IMR-90 (cell line): ENCODE results near the gene NAMPT. TPM values are rescaled to one million over a fixed set of nuclear protein-coding genes. Genes with fewer than 3 reads are reported as not detected.

Experiments
- ATAC-seq: fragments of 200-7000 bp; cut with Tn5 transposase; 2 replicates; pipeline ENCODE4 v1.9.1; 2020; ENCODE audit warnings: low read depth, mild to moderate bottlenecking, moderate library complexity
- BruUV-seq: library from RNA; stranded (reverse); fragments of 400-500 nt; replicated peaks from 2 replicates; lab custom pipeline; 2021; lab: Mats Ljungman, UMichigan
- CTCF ChIA-PET: fragments of 300-600 bp; formaldehyde crosslinking; extraction: SDS; loops from one replicate; lab custom pipeline; 2021; ENCODE audit warnings: antibody characterized with exemption; lab: Yijun Ruan, JAX
- POLR2A ChIA-PET: fragments of 300-600 bp; sonication (Branson Sonifier 250); formaldehyde crosslinking; loops from one replicate; lab custom pipeline; 2022; ENCODE audit warnings: antibody characterized with exemption; ENCODE audit not compliant: unreplicated experiment; lab: Charles Lee
- DNase-seq: peaks from one replicate; pipeline ENCODE4 v3.0.0; 2013
- H2AFZ ChIP-seq: replicated peaks from 2 replicates; pipeline ENCODE3; 2013; ENCODE audit warnings: low read length, mild to moderate bottlenecking; ENCODE audit not compliant: poor library complexity
- H2AK5ac ChIP-seq: 2 replicates; pipeline ENCODE4 v1.6.1; 2013; ENCODE audit warnings: low read depth, low read length, inconsistent platforms
- H2AK9ac ChIP-seq: replicated peaks from 2 replicates; pipeline ENCODE3; 2013; ENCODE audit warnings: mild to moderate bottlenecking, low read depth, low read length, moderate library complexity; ENCODE audit not compliant: poor library complexity
- H2BK120ac ChIP-seq: 2 replicates; pipeline ENCODE4 v1.6.1; 2013; ENCODE audit warnings: low read depth, low read length, inconsistent platforms
- H2BK15ac ChIP-seq: 3 replicates; pipeline ENCODE4 v1.6.1; 2013; ENCODE audit warnings: low read depth, low read length, inconsistent platforms
- H2BK20ac ChIP-seq: 2 replicates; pipeline ENCODE4 v1.6.1; 2013; ENCODE audit warnings: low read depth, mild to moderate bottlenecking, inconsistent platforms, low read length, moderate library complexity
- H2BK5ac ChIP-seq: 2 replicates; pipeline ENCODE4 v1.6.1; 2013; ENCODE audit warnings: mild to moderate bottlenecking, low read depth, low read length, inconsistent platforms; ENCODE audit not compliant: poor library complexity, severe bottlenecking
- H3K14ac ChIP-seq: replicated peaks from 2 replicates; pipeline ENCODE4 v1.6.1; 2013; ENCODE audit warnings: low read depth, low read length, inconsistent platforms
- H3K18ac ChIP-seq: 2 replicates; pipeline ENCODE4 v1.6.1; 2013; ENCODE audit warnings: low read depth, low read length, control low read depth
- H3K23ac ChIP-seq: 2 replicates; pipeline ENCODE4 v1.6.1; 2013; ENCODE audit warnings: low read depth, low read length, inconsistent platforms
- H3K27ac ChIP-seq: 2 replicates; pipeline ENCODE4 v1.5.1; 2013; ENCODE audit warnings: mild to moderate bottlenecking, control low read depth, low read length; ENCODE audit not compliant: insufficient read depth
- H3K27me3 ChIP-seq: 2 replicates; pipeline ENCODE4 v1.6.1; 2013; ENCODE audit warnings: low read length; ENCODE audit not compliant: control insufficient read depth, insufficient read depth
- H3K36me3 ChIP-seq: 2 replicates; pipeline ENCODE4 v1.6.1; 2013; ENCODE audit warnings: low read length, mixed read lengths; ENCODE audit not compliant: control insufficient read depth, insufficient read depth
- H3K4ac ChIP-seq: 2 replicates; pipeline ENCODE4 v1.6.1; 2013; ENCODE audit warnings: low read depth, low read length, inconsistent platforms
- H3K4me1 ChIP-seq: 2 replicates; pipeline ENCODE4 v1.6.1; 2013; ENCODE audit warnings: low read length, mixed read lengths; ENCODE audit not compliant: control insufficient read depth, insufficient read depth
- H3K4me2 ChIP-seq: 2 replicates; pipeline ENCODE4 v1.6.1; 2013; ENCODE audit warnings: low read depth, mild to moderate bottlenecking, control low read depth, low read length, moderate library complexity
- H3K4me3 ChIP-seq: 2 replicates; pipeline ENCODE4 v1.5.1; 2013; ENCODE audit warnings: low read depth, mild to moderate bottlenecking, control low read depth, low read length, moderate library complexity; ENCODE audit not compliant: insufficient read depth
- H3K56ac ChIP-seq: 2 replicates; pipeline ENCODE4 v1.6.1; 2013; ENCODE audit warnings: low read length, inconsistent platforms; ENCODE audit not compliant: insufficient read depth; ENCODE audit errors: extremely low read depth
- H3K79me1 ChIP-seq, 2 experiments: 2 replicates each; pipeline ENCODE4 v1.6.1; 2013; ENCODE audit warnings: low read length in 2 of 2, inconsistent platforms in 1 of 2, low read depth in 1 of 2
- H3K9ac ChIP-seq: 2 replicates; pipeline ENCODE4 v1.6.1; 2013; ENCODE audit warnings: low read depth, low read length, control low read depth
- H3K9me1 ChIP-seq: 2 replicates; pipeline ENCODE4 v1.6.1; 2013; ENCODE audit warnings: low read length, inconsistent platforms; ENCODE audit not compliant: insufficient read depth
- H3K9me3 ChIP-seq: 2 replicates; pipeline ENCODE4 v1.6.1; 2013; ENCODE audit warnings: low read length; ENCODE audit not compliant: control insufficient read depth, insufficient read depth
- H4K20me1 ChIP-seq: 2 replicates; pipeline ENCODE4 v1.6.1; 2013; ENCODE audit warnings: low read length, inconsistent platforms; ENCODE audit not compliant: insufficient read depth
- H4K5ac ChIP-seq: 2 replicates; pipeline ENCODE4 v1.6.1; 2013; ENCODE audit warnings: mild to moderate bottlenecking, low read depth, low read length, control low read depth
- H4K8ac ChIP-seq, 2 experiments: 2 replicates each; pipeline ENCODE4 v1.6.1; 2013; ENCODE audit warnings: low read depth in 2 of 2, low read length in 2 of 2, control low read depth in 1 of 2, inconsistent platforms in 1 of 2
- H4K91ac ChIP-seq: 2 replicates; pipeline ENCODE4 v1.6.1; 2013; ENCODE audit warnings: low read depth, low read length, inconsistent platforms; ENCODE audit not compliant: insufficient read depth
- BHLHE40 ChIP-seq: fragments of 150-350 bp; IDR thresholded peaks from 2 replicates; pipeline ENCODE4 v1.6.1; 2016; ENCODE audit warnings: mild to moderate bottlenecking, low read depth, low read length
- CEBPB ChIP-seq: IDR thresholded peaks from 2 replicates; pipeline ENCODE4 v1.6.1; 2012; ENCODE audit warnings: low read depth, low read length, improper control_type of control experiment
- CHD1 ChIP-seq: IDR thresholded peaks from 2 replicates; pipeline ENCODE4 v1.6.1; 2012; ENCODE audit warnings: low read depth, low read length, improper control_type of control experiment
- ELK1 ChIP-seq: fragments of 150-350 bp; IDR thresholded peaks from 2 replicates; pipeline ENCODE4 v1.6.1; 2016; ENCODE audit warnings: low read depth, mild to moderate bottlenecking, low read length, moderate library complexity, borderline replicate concordance
- FOS ChIP-seq: fragments of 150-350 bp; IDR thresholded peaks from 2 replicates; pipeline ENCODE4 v1.6.1; 2016; ENCODE audit warnings: low read depth, low read length
- MAFK ChIP-seq: IDR thresholded peaks from 2 replicates; pipeline ENCODE4 v1.6.1; 2012; ENCODE audit warnings: low read depth, low read length, improper control_type of control experiment
- MAZ ChIP-seq: IDR thresholded peaks from 2 replicates; pipeline ENCODE4 v1.6.1; 2012; ENCODE audit warnings: low read depth, mild to moderate bottlenecking, low read length, improper control_type of control experiment, moderate library complexity, borderline replicate concordance
- MXI1 ChIP-seq: IDR thresholded peaks from 2 replicates; pipeline ENCODE4 v1.6.1; 2012; ENCODE audit warnings: low read depth, mild to moderate bottlenecking, low read length, moderate library complexity, borderline replicate concordance
- NFE2L2 ChIP-seq: fragments of 150-350 bp; IDR thresholded peaks from 2 replicates; pipeline ENCODE4 v1.6.1; 2016; ENCODE audit warnings: low read depth, mild to moderate bottlenecking, low read length
- POLR2A ChIP-seq: IDR thresholded peaks from 2 replicates; pipeline ENCODE4 v1.6.1; 2012; ENCODE audit warnings: mild to moderate bottlenecking, low read depth, low read length
- RAD21 ChIP-seq: IDR thresholded peaks from 2 replicates; pipeline ENCODE4 v1.6.1; 2012; ENCODE audit warnings: low read length, improper control_type of control experiment
- RCOR1 ChIP-seq: IDR thresholded peaks from 2 replicates; pipeline ENCODE4 v1.6.1; 2012; ENCODE audit warnings: mild to moderate bottlenecking, low read length, improper control_type of control experiment; ENCODE audit not compliant: insufficient replicate concordance
- RFX5 ChIP-seq: IDR thresholded peaks from 2 replicates; pipeline ENCODE4 v1.8.0; 2012; ENCODE audit warnings: low read depth, mild to moderate bottlenecking, low read length, moderate library complexity
- SMC3 ChIP-seq: fragments of 150-350 bp; IDR thresholded peaks from 2 replicates; pipeline ENCODE4 v1.6.1; 2016; ENCODE audit warnings: low read depth, mild to moderate bottlenecking, antibody characterized with exemption, low read length, moderate library complexity
- WGBS, 2 experiments: methylation state at CpG; one replicate each; pipeline versions ENCODE4 v1.1.5 to v1.1.7; 2013; ENCODE audit warnings: missing lambda C conversion rate in 2 of 2; ENCODE audit not compliant: insufficient read length in 1 of 2; ENCODE audit errors: extremely low coverage in 2 of 2; 5-methylcytosine and 5-hydroxymethylcytosine counted together
- dilution Hi-C: fragments of 300-500 bp; cut with HindIII; formaldehyde crosslinking; loops from one replicate; pipeline ENCODE4 v1.14.3; 2018; ENCODE audit warnings: low sequenced_read_pairs; ENCODE audit not compliant: unreplicated experiment
- in situ Hi-C: fragments of 300-500 bp; cut with MboI; formaldehyde crosslinking; loops from 3 replicates; pipeline ENCODE4 v1.14.3; 2019; ENCODE audit warnings: low sequenced_read_pairs, inconsistent platforms, mixed read lengths
- intact Hi-C: fragments of 100-400 bp; cut with micrococcal nuclease; formaldehyde crosslinking; loops from 2 replicates; pipeline ENCODE4 v1.10.0; 2022
- polyA plus RNA-seq, 3 experiments: library from polyadenylated mRNA; depleted of rRNA; stranded (reverse); fragments of >200 nt; gene quantifications; 2 replicates each; pipeline ENCODE4 v1.2.3, GENCODE V29; 2012; ENCODE audit warnings: low replicate concordance in 1 of 3
- total RNA-seq: library from RNA; depleted of rRNA; stranded (reverse); fragments of >200 nt; gene quantifications from 2 replicates; pipeline ENCODE4 v1.2.3, GENCODE V29; 2012
- TF ChIP-seq, protein P1 (sequence below): fragments of 150-350 bp; IDR thresholded peaks from 2 replicates; pipeline ENCODE4 v1.6.1; 2017; ENCODE audit warnings: mild to moderate bottlenecking, antibody characterized with exemption, low read length, low read depth
- TF ChIP-seq, protein P2 (sequence below): conservative IDR thresholded peaks from 2 replicates; pipeline ENCODE4 v1.5.1; 2012; ENCODE audit warnings: mild to moderate bottlenecking, low read depth, low read length, improper control_type of control experiment

Gene NAMPT
- total and polyA plus RNA-seq, 2 of the 4 experiments (the other 2 are of a cell fraction), result 13.3 to 31.7 TPM

GRCh38 chr7:106287786-106288185 is 3.0 kb upstream of the NAMPT start:
- no peak overlapping the region for H3K4me3 ChIP-seq
- H3K4ac ChIP-seq, result no peak overlapping the region
- no peak overlapping the region for H2BK5ac ChIP-seq
- H3K27ac ChIP-seq, result no peak overlapping the region
- H3K18ac ChIP-seq, result no peak overlapping the region
- H4K8ac ChIP-seq, result no peak overlapping the region
- CTCF ChIA-PET, result no interaction called here
- no peak overlapping the region for H3K4me2 ChIP-seq
- 0 out of 2 replicates have a peak overlapping the region, but pooled peaks have one; percentile 13 for H3K23ac ChIP-seq
- H3K27me3 ChIP-seq, result no peaks in the 10 kb centered on the region
- no peak overlapping the region for H4K91ac ChIP-seq
- H3K9ac ChIP-seq, result no peak overlapping the region
- no peaks in the 10 kb centered on the region for H3K9me3 ChIP-seq
- peaks cover 4% of the 10 kb centered on the region; the same call in 1 of the 2 replicates for H4K20me1 ChIP-seq
- DNase-seq, result no peak
- H3K36me3 ChIP-seq, result no peaks in the 10 kb centered on the region
- H3K56ac ChIP-seq, result no peak overlapping the region
- TF ChIP-seq MAFK, result no peak
- no peak for TF ChIP-seq MXI1
- TF ChIP-seq CEBPB, result no peak
- no peak for TF ChIP-seq RFX5
- TF ChIP-seq, protein P1, sequence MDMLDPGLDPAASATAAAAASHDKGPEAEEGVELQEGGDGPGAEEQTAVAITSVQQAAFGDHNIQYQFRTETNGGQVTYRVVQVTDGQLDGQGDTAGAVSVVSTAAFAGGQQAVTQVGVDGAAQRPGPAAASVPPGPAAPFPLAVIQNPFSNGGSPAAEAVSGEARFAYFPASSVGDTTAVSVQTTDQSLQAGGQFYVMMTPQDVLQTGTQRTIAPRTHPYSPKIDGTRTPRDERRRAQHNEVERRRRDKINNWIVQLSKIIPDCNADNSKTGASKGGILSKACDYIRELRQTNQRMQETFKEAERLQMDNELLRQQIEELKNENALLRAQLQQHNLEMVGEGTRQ, result no peak
- no peak for TF ChIP-seq RAD21
- no peak for TF ChIP-seq BHLHE40
- no peak for TF ChIP-seq ELK1
- no peak for TF ChIP-seq RCOR1
- TF ChIP-seq SMC3, result no peak
- TF ChIP-seq, protein P2, sequence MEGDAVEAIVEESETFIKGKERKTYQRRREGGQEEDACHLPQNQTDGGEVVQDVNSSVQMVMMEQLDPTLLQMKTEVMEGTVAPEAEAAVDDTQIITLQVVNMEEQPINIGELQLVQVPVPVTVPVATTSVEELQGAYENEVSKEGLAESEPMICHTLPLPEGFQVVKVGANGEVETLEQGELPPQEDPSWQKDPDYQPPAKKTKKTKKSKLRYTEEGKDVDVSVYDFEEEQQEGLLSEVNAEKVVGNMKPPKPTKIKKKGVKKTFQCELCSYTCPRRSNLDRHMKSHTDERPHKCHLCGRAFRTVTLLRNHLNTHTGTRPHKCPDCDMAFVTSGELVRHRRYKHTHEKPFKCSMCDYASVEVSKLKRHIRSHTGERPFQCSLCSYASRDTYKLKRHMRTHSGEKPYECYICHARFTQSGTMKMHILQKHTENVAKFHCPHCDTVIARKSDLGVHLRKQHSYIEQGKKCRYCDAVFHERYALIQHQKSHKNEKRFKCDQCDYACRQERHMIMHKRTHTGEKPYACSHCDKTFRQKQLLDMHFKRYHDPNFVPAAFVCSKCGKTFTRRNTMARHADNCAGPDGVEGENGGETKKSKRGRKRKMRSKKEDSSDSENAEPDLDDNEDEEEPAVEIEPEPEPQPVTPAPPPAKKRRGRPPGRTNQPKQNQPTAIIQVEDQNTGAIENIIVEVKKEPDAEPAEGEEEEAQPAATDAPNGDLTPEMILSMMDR, result no peak
- no peak for TF ChIP-seq FOS
- TF ChIP-seq MAZ, result no peak
- no peak for TF ChIP-seq CHD1
- no peak for TF ChIP-seq POLR2A
- TF ChIP-seq NFE2L2, result no peak
- H3K9me1 ChIP-seq, result no peaks in the 10 kb centered on the region
- POLR2A ChIA-PET, result no interaction called here
- H2BK20ac ChIP-seq, result no peak overlapping the region
- H4K5ac ChIP-seq, result no peak overlapping the region
- no peak overlapping the region for H2AK9ac ChIP-seq
- ATAC-seq, result no peak
- no TSS peak for BruUV-seq
- no peak overlapping the region for H2BK120ac ChIP-seq
- no peak overlapping the region for H2BK15ac ChIP-seq
- no CpG with 5 or more reads among the region's 3 CpGs for WGBS, 2 experiments
- dilution Hi-C loops (no loop called here), intact Hi-C loops (loop anchor here (5.0 kb wide), 1 partner anchor 80 kb away; no protein-coding TSS in a partner anchor), in situ Hi-C loops (no loop called here)
- peaks cover 0 to 12% of the 10 kb centered on the region in 2 experiments; a peak in 2 of 4 replicates for H3K79me1 ChIP-seq
- no peak overlapping the region for H2AFZ ChIP-seq
- no peak overlapping the region for H3K14ac ChIP-seq
- H3K4me1 ChIP-seq, result peaks cover 2% of the 10 kb centered on the region; the same call in 1 of the 2 replicates
- no peak overlapping the region for H2AK5ac ChIP-seq
